Stimulated activated CD8-positive, alpha-beta memory T cell treated with anti-CD3 and anti-CD28 coated beads, Interleukin-15, amount 100 ng/mL, for 48 hours (primary cell): ENCODE results near the gene ABCB8.

ENCODE experiments used
- DNase-seq, 2 donors: peaks; one replicate each; pipeline ENCODE4 v3.0.0-alpha.2; 2020; ENCODE audit warnings: low read depth in 2 of 2

ABCB8 gene

DNA sequence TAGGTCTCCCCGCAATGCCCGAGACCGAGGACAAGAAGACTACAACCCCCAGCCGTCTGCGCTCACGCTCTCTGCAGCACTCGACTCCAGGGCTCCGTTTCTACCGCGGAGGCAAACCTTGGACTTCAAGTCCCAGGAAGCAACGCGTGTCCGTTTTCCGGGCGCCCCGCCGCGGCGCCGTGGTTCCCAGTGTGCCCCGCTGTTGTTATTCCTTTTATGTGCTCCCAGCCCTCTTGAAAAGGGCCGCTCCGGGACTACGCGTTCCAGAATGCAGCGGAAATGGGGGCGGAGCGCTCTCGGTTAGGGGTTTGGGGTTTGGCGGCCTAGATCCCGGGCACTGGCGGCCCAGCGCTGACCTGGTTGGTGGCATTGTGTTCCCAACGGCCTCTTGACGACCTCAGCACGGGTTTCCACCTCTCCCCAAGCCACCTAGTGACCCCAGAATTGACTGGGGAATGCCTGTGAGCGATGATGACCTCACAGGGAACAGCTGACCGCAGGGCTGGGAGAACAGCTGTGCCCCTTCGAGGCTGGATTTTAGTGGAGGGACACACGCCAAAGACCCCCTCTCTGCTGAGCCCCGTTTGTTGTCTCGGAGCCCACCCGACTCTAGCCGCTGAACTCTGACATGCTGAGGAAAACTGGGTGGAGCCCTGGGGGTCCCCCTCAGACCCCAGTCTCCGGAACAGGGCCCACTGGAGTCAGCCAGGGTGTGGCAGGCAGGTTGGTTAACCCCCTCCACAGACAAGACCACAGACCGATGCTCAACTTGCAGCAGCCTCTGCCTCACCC, 29.9 kb downstream of the ABCB8 start:
- peak; percentile 97 for DNase-seq

DNA sequence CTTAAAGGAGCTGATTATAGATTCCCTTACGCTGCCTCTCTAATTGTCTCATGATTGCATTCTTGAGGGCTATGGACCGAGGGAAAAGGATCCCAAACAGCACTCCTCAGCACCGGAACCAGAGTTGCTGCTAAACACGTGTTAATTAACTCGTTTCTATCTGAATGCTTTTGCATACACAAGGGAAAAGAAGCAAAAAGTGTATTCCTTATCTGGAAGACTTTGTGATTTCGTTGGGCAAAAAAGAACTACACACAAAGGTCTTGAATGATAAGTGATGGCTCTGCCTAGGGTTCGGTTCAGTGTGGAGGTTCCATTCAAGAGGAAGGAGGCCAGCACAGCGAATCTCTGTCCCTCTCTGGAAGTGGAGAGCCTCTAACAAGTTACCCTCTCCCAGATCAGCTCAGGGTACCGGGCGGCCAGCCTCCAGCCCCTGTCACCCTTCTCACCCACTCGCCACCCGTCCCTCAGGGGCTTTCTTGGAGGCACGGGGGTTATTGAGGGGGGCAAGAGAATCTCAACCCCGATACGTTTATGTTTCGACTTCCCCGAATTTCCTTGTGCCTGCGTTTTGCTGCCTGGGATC, 30.6 kb downstream of the ABCB8 start:
- DNase-seq, result no peak

DNA sequence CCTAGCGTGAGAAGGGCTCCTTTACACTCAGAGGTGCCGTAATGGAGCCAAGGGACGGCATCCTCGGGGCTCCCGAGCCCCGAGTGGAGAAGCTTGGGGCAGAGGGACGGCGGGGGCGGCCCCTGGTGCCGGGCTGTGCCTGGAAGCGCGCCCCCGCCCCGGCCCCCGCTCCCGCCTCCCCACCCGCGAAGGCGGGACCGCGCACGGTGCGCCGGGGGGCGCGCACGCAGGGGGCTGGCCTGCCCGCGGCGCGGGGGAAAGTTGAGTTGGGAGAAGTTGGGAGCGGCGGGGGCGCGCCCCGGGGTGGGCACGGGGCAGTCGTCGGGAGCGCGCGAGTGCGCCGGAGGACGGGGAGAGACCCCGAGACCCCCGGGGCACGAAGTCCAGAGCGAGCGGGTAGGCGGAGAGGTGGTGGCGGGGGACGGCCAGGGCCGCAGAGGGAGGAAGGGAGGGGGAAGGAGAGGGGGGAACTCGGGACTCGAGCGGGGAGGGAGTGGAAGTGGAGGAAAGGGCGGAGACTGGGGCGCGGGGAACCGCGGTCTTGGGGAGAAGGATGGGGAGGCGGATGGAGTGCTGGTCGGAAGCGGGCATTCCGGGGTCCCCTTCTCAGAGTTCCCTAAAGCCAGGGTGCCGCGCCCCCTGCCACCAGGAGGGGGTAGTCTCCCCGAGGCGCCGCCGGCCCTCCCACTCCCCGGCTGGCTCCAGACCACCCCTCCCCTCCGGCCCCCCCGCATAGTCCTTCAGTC, 31.3 kb downstream of the ABCB8 start, which contains the start of gene SLC4A2:
TSS of gene SLC4A2 (plus strand) at position 223 of the 746 bp plus-strand sequence. CDS start 2,399 bp downstream, outside the sequence.
- DNase-seq, result peak; percentile 52 to 69

DNA sequence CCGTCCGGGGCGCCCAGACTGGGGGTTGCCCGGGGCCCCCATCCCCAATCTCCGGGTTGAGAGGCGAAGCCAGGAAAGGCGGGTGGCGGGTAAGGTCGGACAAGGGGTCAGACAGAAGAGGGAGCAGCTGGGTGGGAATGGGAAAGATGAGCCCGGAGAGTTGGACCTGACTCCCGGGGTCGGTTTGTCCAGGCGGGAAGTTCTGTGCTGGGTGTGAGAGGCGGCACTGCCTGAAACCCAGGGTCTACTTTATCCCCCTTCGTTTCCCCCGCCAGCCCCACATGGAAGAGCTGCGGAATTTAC, 31.8 kb downstream of the ABCB8 start:
- DNase-seq, result no peak

DNA sequence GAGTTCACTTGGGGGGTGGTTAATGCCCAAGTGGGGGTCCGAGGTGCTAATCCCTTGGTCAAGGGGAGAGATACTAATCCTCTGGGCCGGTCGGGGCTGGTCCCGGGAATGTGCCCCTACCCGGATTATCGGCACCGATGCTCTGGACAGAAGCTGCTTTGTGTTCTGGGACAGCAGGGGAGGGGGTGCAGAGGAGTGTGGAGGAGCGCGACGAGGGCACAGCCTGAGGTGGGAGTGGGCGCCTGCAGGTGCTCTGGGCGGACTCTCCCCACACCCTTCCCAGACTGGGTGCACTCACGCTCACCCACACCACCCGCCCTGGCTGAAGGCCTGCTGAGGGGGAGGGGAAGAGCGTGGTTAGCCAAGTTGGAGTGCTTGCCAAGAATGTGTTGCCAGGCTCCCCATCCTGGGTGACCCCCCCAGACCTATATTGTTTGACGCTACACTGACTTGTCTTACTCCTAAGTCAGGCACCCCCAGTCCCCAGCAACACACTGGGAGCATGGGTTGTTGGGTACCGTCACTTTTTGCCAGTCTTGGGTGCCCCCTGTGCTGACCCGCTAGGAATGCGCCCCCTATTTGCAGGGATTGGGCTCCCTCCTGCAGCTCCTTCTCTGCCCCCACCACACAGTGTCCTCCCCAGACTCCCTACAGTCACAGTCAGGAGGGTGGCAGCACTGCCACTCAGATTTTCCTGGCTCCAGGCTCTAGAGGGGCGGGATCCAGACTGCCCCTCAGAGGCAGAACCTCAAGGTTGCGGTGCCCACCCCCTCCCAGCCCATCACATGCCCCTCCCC, 32.4 kb downstream of the ABCB8 start:
- DNase-seq, result no peak

DNA sequence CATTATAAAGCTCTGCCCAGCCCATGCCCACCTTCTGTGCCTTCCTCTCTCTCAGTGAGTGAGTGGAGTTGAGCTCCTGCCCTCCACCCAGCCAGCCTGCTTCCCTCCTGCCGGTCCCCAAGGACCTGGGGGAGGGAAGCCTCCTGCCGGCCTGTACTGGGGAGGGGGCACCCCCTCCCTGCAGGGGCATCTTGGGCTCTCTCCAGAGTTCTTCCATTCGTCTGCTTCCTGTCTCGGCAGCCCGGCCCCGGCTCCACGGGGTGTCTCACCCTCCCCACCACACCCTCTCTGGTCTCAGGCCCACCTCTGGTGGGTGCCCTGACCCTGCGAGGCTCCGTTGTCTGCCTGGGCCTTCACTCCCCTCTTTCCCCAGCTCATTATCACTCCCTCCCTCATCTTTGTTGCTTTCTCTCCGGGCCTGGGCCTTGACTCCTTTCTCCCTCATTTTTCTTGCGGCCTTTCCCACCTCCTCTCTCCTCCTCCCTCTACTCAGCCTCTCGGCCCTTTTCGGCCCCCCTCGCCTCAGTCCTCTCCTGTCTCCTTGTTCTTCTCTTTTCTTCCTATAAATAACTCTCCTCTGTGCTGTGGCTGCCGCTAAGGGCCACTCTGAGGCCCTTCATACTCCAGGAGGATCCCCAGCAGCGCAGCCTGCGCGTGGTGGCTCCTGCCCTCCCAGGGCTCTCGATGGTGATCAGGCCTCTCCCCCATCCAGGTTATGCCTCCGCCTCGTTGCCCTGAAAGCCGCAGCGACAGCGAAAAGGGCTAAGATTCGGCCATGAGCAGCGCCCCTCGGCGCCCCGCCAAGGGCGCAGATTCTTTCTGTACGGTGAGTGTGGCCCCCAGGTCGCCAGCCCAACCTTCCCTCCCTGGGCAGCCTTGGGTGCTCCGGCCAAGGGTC, 33.2 kb downstream of the ABCB8 start:
- no peak for DNase-seq

DNA sequence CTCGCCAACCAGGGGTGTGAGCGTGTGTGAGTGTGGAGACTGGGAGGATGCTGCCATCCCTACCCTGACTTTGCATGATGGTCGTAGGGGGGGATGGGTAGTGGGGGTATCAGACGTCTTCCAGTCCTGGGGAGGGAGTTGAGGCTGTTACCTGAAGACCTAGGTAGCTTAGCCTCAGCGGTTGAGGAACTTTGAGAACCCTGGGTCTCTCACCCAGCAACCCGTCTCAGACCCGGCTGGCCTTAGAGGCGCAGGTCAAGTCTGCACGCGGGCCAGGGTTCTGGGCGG, 33.8 kb downstream of the ABCB8 start:
- DNase-seq, result no peak

DNA sequence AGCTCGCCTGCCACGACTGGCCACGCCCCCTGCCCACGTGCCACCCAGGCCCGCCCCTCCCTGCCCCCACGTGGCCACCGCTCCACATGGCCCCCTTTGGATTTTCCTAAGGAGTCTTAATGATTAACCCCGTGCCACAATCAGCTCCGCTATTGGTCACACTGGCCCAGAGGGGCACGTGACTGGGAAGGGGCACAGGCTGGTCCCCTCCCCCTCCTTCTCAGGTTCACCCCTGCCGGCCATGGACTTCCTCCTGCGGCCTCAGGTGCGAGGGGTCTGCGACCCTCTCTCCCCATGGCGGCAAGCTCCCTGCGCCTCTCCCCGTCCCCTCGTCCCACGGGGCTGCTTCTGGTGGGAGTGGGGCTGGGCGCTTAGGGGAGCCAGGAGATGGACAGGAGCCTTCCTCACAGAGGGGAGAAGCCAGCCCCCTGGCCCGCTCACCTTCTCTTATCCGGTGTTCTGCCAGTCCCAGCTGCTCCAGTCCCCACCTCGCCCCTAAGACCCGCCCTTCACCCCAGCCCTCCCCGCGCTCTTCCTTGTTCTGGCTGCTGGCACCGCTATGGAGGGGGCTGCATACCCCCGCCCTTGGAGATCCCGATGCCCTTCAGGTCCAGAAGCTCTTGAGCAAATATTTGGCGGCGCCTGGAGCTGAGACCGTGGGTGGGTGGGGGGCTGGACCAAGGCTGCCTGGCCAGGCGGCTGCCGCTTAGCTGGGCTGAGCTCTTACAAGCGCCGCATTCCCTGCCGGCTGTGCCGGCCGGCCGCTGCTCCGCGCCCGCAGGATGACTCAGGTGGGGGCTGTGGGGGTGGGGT, 34.4 kb downstream of the ABCB8 start:
- no peak for DNase-seq

DNA sequence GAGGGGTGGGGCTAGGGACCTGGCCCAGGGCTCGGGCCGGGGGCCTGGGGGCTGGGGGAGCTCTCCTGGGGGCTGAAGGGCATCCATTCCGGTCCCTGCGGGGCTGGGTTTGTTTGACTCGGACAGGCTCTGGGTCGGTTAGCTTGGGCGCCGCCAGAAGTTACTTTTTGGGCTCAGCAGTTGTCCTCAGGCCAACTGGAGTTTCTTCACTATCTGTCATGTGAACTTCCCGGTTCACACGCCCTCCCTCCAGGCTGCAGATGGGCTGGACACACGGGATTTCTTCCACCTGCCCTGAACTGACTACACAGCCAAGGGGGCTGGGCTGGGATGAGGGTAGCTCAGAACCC, 34.9 kb downstream of the ABCB8 start:
- DNase-seq, result no peak

DNA sequence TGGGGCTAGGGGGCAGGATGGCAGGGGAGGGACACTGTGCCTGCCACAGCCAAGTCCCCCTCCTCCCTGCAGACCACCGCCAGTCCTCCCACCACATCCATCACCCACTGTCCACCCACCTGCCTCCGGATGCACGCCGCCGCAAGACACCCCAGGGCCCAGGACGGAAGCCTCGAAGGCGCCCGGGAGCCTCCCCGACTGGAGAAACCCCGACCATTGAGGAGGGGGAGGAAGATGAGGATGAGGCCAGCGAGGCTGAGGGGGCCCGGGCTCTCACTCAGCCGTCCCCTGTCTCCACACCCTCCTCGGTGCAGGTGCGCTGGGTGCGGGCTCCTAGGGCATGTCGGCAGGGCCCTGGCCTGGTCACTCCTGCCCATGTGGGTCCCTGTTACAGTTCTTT, 36.2 kb downstream of the ABCB8 start:
- no peak for DNase-seq

DNA sequence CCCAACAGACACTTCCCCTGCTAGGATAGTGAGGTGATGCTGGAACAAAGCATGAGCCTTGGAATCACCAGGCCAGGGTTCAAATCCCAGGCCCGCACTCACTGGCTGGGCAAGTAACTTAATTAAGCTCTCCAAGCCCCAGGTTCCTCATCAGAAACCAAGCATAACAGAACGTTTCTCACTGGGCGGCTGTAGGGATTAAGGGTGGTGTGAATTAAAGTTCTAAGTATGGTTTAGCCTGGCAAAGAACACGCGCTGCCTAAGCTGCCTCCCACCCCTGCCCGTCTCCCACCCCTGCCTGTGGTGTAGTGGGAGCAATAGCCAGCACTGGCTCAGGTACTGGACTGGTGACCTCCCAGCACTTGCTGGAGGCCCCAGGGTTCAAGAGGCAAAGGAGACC, 36.7 kb downstream of the ABCB8 start:
- no peak for DNase-seq

DNA sequence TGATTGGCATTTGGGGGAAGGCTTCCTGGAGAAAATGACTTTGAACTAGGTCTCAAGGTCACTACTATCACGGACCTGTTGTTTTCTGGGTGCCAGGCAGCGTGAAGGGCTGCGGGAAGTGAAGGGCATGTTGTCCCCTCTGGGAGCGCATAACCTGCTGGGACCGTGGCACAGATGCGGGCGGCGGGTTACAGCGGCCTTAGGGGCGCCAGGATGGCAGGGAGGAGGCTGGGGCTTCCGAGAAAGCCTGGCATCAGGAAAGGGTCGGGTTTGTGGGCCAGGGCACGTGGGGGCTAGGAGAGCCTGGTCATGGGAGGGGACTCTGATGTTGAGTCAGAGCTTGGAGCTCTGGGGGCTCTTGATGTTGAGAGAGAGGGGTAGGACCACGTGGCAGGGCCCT, 37.3 kb downstream of the ABCB8 start:
- no peak for DNase-seq

DNA sequence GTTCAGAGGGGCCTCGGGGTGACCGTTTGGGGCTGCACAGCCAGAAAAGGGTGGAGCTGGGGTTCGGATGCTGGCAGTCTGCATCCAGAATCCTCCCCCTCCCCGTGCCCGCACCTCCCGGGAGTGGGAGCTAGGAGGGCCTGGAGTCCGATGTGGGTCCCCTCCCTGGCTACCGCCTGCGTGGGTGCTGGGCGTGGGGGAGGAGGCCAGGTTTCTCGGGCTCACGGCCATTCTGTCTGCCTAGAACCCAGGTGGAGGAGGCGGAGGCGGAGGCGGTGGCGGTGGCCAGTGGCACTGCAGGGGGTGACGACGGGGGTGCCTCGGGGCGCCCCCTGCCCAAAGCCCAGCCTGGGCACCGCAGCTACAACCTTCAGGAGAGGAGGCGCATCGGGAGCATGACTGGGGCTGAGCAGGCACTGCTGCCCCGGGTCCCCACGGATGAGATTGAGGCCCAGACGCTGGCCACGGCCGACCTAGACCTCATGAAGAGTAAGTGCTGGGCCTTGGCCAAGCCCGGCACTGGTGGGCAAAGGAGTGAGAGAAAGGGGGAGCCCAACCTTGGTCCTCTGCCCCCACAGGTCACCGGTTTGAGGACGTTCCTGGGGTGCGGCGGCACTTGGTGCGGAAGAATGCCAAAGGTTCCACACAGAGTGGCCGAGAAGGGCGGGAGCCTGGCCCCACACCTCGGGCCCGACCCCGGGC, 38.2 kb downstream of the ABCB8 start:
- no peak for DNase-seq

DNA sequence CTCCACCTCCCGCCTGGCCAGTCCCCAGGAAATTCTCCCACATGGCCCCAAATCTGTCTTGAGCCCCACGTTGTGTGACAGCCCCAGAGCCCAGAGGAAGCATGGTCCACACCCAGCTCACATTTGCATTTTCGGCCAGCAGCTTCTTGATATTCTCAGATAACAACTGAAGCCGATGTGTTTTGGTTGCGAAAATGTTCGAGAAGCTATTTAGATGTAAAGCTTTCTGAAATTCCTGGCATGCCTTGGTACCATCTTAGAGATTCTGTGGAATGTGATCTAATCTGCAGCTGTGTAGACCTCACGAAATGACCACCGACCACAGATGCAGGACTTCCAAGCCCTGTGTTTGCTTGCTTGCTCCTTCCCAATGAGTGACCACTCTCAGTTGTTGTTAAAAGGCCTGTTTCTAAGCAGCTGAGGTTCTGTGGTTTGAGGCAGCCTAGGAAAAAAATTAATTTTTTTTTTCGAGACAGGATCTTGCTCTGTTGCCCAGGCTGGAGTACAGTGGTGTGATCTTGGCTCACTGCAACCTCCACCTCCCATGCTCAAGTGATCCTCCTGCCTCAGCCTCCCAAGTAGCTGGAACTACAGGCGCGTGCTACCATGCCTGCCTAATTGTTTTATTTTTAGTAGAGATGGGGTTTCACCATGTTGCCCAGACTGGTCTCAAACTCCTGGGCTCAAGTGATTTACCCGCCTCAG, 40.0 kb downstream of the ABCB8 start:
- no peak for DNase-seq

DNA sequence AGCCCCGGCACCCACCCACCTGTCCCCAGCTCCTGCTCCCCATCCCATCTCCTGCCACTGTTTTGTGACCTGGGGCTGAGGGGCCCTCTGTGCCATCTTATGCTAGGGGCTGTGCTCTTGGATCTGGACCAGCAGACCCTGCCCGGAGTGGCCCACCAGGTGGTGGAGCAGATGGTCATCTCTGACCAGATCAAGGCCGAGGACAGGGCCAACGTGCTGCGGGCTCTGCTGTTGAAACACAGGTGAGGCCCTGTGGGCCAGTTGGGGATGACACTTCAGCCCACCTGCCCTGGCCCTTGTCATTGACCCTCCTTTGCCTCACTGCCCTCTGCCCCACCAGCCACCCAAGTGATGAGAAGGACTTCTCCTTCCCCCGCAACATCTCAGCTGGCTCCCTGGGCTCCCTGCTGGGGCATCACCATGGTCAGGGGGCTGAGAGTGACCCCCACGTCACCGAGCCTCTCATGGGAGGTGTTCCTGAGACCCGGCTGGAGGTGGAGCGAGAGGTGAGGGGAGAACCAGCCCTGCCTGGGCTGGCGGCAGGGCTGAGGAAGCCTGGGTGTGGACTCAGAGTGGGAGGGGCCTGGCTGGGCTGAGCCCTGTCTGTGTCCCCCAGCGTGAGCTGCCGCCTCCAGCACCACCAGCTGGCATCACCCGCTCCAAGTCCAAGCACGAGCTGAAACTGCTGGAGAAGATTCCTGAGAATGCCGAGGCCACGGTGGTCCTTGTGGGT, 41.8 kb downstream of the ABCB8 start:
- no peak for DNase-seq

DNA sequence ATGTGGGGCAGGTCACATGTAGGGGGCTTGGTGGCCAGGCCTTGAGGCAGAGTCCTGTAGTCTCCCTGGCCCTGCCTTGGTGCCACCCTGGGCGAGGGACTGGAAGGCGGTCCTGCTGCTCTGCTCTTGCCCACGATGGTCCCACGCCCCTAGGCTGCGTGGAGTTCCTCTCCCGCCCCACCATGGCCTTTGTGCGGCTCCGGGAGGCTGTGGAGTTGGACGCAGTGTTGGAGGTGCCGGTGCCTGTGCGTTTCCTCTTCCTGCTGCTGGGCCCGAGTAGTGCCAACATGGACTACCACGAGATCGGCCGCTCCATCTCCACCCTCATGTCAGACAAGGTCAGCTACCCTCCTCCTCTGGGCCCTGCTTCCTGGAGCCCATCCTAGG, 42.3 kb downstream of the ABCB8 start:
- no peak for DNase-seq

DNA sequence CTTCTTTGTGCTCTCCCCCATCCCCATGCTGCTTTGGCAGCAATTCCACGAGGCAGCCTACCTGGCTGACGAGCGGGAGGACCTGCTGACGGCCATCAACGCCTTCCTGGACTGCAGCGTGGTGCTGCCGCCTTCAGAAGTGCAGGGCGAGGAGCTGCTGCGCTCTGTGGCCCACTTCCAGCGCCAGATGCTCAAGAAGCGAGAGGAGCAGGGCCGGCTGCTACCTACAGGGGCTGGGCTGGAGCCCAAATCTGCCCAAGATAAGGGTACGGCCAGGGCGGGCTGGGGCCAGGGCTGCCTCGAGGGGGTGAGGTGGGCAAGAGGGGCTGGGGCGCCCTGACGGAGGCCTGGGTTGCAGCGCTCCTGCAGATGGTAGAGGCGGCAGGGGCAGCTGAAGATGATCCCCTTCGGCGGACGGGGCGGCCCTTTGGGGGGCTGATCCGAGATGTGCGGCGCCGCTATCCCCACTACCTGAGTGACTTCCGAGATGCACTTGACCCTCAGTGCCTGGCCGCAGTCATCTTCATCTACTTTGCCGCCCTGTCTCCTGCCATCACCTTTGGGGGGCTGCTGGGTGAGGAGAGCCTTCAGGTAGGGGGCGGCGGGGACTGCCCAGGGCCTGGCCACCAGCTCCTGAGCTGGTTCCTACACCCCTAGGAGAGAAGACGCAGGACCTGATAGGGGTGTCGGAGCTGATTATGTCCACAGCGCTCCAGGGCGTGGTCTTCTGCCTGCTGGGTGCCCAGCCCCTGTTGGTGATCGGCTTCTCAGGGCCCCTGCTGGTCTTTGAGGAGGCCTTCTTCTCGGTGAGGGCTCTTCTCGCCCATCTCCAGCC, 43.0 kb downstream of the ABCB8 start:
- no peak for DNase-seq

DNA sequence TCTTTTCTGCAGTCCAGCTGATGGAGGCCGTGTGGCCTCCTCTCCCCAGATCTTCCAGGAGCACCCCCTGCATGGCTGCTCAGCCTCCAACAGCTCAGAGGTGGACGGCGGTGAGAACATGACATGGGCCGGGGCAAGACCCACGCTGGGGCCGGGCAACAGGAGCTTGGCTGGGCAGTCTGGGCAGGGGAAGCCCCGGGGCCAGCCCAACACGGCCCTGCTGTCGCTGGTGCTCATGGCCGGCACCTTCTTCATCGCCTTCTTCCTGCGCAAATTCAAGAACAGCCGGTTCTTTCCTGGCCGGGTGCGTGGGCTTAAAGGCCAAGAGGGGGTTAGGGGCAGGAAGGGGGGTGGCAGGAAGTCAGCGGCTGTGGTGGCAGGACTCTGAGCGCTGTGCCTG, 45.7 kb downstream of the ABCB8 start:
- DNase-seq, result no peak
